Stimulated activated CD4-positive, alpha-beta T cell treated with anti-CD3 and anti-CD28 coated beads, Interleukin-2, amount 100 ng/mL, for 24 hours (primary cell): ENCODE data around the gene TMEM89.
A peak's percentile ranks its signal among the peaks of the same experiment; 100 is the strongest.

Experiments used
- DNase-seq, 2 donors: peaks; one replicate each; pipeline ENCODE4 v3.0.0-alpha.2; 2020

TMEM89 gene

DNA sequence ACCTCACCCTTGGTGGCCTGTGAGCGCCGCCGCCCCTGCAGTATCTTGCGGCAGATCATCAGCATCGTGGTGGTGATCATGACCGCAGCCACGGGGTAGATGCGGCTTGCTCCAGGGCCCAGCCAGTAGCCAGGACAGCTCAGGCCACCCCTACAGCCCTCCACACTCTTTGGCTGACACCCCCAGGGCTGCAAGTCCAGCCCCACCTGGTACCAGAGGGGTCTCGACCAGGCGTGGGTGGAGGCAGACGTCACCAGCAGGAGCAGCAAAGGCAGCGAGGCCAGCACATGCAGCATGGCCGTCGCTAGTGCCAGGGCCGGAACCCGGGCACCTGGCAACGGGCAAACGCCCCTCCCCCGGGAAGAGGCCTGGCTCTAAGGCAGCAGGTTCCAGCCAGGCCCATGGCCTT lies at the start of gene TMEM89:
Gene TMEM89 (minus strand): TSS at position 309 of the 409 bp plus-strand sequence. CDS start 13 bp downstream, at position 296.
- no peak for DNase-seq

DNA sequence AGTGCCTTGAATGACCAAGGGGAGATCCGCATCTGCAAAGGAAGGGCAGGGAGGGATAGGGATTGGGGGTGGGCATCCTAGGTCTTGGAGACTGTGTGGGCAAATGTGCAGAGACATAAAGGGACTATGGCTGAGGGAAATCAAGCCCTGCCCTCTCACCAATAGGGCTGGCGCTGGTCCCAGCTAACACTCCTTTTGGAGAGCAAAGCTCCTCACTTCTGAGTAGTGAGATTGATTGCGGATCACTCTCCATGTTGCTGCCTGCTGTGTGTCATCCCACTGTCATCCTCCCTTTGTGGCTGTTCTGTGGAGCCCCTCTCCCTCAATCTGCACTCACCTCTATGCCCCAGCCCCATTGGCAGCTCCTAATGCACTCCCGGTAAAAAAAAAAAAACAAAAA lies 43.4 kb upstream of the TMEM89 start:
- no peak for DNase-seq

GRCh38 chr3:48664313-48664644 lies 42.7 kb upstream of the TMEM89 start:
- no peak for DNase-seq

- peak; percentile 87 to 94 for DNase-seq
These were observed 42.1 kb upstream of the TMEM89 start for GRCh38 chr3:48663489-48664312.

DNA sequence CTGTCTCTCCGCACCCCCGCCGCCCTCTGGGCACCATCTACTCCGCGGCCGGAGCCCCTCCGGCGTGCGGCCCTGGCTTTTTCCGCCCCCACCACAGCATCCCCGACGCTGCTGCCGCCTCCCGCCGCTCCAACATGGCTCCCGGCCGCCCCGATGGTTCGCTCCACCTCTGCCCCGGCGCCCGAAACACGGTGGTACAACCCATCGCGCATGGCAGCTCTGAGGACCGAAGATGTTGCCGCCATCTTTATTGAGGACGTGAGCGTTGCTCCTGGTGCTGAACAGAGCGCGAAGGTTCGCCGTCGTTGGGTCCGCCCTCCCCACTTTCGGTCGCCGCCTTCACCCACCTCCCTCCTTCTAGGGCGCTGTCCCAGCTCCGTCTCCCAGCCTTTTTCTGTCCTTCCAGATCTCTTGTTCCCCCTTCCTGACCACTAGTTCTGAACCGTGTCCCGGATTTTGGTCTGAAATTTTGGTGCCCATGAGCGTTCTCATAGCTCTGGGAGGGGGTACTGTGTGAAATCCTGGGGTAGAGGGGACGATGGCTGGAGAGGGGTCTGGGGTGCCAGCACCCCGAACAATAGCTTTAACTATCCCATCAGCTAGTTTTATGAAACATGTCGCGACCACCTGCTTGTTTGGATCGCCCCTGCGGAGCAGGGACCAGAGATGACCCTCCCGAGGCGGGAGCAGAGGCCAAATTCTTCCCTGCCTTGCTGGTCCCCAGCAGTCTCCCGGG lies 41.4 kb upstream of the TMEM89 start, which contains the start of gene CELSR3:
Gene CELSR3 (minus strand): TSS at position 134 of the 736 bp plus-strand sequence. CDS start 252 bp downstream, outside the sequence.
- DNase-seq = peak; percentile 61 to 70

DNA sequence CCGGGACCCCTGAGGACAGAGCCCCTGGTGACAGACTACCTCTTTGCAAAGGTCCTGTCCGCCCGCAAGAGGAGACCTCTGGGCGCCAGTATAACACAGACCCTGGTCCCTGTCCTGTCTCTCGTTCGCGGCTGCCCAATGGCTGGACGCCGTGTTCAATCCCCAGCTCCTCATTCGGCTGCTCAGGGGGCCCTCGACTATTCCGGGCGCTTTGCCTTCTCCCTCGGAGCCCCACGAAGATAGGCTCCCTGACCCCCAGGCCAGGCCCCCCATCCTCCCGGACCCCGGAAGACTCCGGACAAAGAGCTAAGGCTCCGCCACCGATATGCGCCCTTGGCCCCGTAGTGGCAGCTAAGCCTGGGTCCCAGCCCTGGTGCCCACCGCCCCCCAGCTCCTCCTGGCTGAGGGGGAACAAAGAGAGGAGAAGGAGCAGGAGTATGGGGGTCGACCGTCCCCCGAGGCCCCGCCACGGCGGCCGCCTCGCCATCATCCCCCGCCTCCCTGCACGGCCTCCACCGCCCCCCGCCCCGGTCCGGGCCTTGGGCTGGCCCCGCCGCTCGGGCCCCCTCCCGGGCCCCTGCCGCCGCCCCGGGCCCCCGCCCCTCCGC lies 40.7 kb upstream of the TMEM89 start:
- no peak for DNase-seq

DNA sequence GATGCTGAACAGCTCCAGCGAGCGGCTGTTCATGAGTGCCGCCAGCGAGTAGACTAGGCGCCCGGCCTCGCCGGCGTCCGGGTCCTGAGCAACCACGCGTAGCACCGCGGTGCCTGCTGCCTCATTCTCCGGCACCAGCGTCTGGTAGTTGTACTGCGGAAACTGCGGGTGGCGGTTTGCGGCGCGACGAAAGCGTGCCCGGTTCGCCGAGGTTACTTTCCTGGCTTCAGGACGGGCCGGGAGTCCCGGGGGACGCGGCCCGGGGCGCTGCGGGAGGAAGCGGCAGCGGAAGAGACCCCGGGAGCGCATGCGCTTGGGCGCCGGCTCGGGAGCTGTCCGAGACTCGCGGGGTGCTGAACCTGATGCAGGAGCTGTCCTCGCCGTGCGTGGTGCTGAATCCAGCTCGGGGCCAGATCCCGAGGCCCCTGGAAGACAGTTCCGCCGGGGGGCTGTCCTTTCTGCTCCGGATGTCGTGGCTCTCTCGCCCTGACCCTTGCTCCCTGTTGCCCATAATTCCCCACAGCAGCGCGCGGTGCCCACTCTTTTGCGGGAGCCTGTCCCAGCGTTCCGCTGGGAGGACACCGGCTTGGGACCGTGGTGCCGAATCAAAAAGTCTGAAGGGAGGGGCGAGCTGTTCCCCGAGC lies 40.1 kb upstream of the TMEM89 start:
- peak; percentile 77 to 82 for DNase-seq

DNA sequence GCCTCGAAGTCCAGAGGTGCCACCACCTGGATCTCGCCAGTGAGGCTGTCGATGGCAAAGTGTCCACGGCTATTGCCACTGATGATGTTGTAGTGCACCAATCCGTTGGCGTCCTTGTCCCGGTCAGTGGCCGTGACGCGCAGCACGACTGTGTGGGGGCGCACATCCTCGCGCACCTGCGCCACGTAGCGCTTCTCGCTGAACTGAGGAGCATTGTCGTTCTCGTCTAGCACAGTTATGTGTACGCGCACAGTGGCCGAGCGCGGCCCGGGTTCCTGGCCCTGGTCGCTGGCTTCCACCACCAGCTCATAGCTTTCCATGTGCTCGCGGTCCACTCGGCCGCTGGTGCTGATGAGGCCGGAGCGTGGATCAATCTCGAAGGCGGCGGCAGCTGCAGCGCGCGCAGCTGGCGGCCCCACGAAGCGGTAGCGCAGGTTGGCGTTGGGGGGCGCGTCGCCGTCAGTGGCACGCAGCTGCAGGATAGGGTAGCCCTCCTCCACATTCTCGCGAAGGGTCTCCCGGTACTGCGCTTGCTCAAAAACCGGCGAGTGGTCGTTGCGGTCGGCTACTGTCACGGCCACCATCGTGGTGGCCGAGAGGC lies 39.3 kb upstream of the TMEM89 start:
- DNase-seq = no peak

DNA sequence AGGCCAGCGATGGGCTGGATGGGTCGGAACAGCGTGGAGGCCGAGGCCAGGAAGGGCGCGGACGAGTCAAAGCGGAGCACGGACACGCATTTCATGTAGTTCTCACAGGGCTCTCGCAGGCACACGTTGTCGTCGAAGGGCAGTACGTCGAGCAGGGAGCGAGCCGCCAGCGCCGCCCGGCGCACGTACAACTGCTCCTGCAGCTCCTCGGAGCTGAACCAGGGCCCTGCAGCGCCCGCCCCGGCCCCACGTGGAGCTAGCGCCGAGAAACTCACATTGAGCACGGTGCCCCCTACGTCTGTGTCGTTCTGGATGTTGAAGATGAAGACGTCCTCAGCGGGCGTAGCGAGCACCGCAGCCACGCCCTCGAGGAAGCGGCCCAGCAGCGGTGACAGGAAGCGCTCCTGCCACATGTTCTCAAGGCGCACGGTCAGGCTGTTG lies 35.3 kb upstream of the TMEM89 start:
- peak in 1 of 2 donors; percentile 46 for DNase-seq

GRCh38 chr3:48656061-48656840 lies 34.7 kb upstream of the TMEM89 start:
- peak; percentile 86 to 88 for DNase-seq

DNA sequence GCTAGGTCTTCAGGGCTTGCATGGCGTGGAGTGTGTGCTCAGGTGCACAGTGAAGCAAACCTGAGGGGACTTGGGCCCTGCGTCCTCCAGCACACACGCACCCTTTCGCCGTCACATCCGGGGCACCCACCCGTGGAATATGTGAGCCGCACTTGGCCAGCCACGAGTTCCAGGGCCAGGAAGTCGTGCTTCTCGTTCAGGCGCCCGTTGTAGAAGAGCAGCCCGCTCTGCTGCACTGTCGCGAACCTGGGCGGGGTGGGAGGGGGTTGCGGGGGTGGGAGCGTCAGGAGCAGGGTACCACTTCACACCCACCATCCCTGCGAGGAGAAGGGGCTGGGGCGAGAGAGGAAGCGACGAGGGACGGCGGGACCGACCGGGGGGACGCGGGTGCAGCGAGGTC lies 34.0 kb upstream of the TMEM89 start:
- peak; percentile 54 to 62 for DNase-seq

GRCh38 chr3:48655063-48655462 lies 33.5 kb upstream of the TMEM89 start:
- DNase-seq = no peak

- DNase-seq = no peak
These were observed 31.6 kb upstream of the TMEM89 start for GRCh38 chr3:48652923-48653715.

GRCh38 chr3:48651771-48652170 lies 30.2 kb upstream of the TMEM89 start:
- no peak for DNase-seq

DNA sequence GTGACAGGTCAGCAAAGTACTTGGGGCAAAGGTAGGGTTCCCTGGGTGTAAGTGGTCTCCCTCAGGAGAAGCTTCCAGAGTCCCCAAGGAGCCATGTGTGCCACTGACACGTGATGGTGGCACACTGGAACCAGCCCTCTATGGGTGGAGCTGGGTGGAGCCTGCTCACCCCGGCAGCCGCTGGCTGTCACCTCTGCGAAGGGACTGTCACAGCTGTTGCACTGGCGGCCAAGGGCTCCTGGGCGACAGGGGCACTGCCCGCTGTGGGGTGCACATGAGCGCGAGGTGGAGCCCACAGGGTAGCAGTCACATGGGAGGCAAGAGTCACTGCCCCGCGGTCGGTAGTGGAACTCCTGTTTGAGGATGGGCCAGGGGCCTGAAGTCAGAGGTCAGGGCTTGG lies 29.2 kb upstream of the TMEM89 start:
- DNase-seq = no peak

GRCh38 chr3:48648188-48648850 lies 26.8 kb upstream of the TMEM89 start:
- no peak for DNase-seq

- DNase-seq = no peak
These were observed 26.1 kb upstream of the TMEM89 start for GRCh38 chr3:48647714-48648113.

DNA sequence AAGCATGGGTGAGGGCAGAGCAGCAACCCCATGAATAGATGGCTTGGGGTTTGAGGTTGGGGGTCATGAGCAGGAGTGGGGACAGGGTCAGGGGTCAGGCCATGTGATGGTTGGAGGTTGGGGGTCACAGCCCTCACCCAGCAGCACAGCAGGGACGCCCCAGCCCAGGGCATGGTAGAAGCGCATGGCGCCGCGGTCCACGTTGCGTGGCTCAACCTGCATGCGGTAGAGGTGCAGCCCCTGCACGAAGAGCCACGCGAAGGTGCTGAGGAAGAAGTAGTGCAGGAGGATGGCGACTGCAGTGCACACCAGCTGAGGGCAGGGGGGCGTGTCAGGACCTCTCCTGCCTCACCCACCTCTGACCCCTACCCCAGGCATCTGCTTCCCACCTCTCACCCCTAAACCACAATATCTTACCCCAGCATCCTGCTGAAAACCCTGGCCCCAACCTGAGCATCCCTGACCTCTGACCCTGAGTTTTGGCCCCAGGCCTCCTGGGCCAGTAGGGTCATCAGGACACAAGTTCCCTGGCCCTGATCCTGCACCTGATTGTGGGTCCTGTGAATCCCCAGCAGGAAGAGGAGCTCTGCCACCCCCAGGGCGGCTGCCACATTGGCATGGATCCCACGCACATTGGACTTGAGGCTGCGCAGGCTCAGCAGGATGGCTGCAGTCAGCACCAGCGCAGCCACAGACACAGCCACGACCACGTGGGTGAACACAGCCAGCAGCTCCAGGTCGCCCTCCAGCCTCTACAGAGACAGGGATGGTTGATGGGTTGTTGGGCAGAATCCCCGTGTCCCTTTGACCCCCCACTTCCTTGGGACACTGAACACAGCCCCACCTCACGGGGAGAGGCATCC lies 23.6 kb upstream of the TMEM89 start:
- DNase-seq = no peak

GRCh38 chr3:48642605-48643004 lies 21.0 kb upstream of the TMEM89 start:
- no peak for DNase-seq
